Mesothelial cell of epicardium (in vitro differentiated cells): ENCODE results near the gene PON2. TPM values are rescaled to one million over a fixed set of nuclear protein-coding genes. Genes with fewer than 3 reads are reported as not detected.

Experiments used
- DNase-seq, 2 experiments: peaks; one replicate each; pipeline ENCODE4 v3.0.0; 2021; ENCODE audit warnings: low spot score in 2 of 2; ENCODE audit not compliant: unreplicated experiment in 2 of 2
- H3K27ac Mint-ChIP-seq: 2 replicates; pipeline ENCODE4 v1.8.0; 2021; ENCODE audit warnings: mixed read lengths
- H3K27me3 Mint-ChIP-seq: 2 replicates; pipeline ENCODE4 v1.8.0; 2021; ENCODE audit warnings: low read depth, mixed read lengths
- H3K36me3 Mint-ChIP-seq: 2 replicates; pipeline ENCODE4 v1.8.0; 2021; ENCODE audit warnings: mixed read lengths
- H3K4me1 Mint-ChIP-seq: 2 replicates; pipeline ENCODE4 v1.8.0; 2021; ENCODE audit warnings: mixed read lengths
- H3K4me3 Mint-ChIP-seq: 2 replicates; pipeline ENCODE4 v1.8.0; 2021; ENCODE audit warnings: mild to moderate bottlenecking, moderate library complexity, mixed read lengths
- H3K9me3 Mint-ChIP-seq: 2 replicates; pipeline ENCODE4 v1.8.0; 2021; ENCODE audit warnings: mixed read lengths
- CTCF ChIP-seq: fragments of 200-600 bp; sonication (generic); IDR thresholded peaks from one replicate; pipeline ENCODE4 v1.5.0; 2021; ENCODE audit warnings: antibody characterized with exemption; ENCODE audit not compliant: unreplicated experiment
- total RNA-seq: library from RNA; stranded (reverse); gene quantifications from 3 replicates; pipeline ENCODE4 v1.2.1, GENCODE V29; 2021

Gene PON2
- total RNA-seq, 1 donor from 2014 or later, result 115 TPM

DNA sequence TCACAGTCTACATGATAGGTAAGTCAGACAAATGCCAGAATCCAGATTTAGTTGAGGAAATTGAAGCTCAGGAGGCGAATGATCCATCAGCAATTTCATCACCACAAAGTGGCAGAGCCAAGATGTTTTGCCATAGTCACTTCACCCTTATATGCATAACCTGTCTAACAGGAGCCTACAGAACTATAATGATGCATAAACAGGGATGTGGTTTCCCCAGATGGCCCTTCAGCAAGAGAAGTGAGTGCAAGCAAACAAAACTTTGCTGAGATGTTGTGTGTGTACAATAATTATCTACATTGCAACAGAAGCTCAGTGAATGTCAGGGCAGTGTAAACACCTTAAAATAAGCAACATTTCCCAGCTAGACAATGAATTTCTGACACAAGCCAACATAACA, 67.2 kb downstream of the PON2 start:
- Mint-ChIP-seq H3K27me3 (no peaks in the 10 kb centered on the region), H3K4me1 (no peaks in the 10 kb centered on the region), H3K4me3 (no peak overlapping the region), H3K36me3 (no peaks in the 10 kb centered on the region), H3K9me3 (no peaks in the 10 kb centered on the region), H3K27ac (no peak overlapping the region)
- no peak for TF ChIP-seq CTCF
- no peak for DNase-seq

DNA sequence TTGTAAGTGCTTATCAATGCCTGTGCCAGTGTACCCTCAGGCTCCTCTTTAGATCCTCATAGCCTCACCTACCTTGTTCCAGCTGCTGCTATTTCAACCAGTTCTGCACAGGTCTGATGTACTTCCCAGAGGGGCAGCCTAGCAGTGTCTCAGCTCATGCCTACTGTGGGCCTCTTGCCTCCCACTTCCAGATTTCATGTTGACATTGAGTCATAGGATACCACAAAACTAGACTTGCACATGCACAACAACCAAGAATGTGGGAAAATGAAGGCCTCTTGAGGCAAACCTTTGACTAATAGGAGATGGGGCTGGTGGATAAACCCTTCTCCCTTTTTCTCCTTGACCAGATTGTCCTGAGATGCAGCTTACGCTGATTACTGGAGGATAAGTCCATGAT, 69.7 kb downstream of the PON2 start:
- Mint-ChIP-seq H3K4me3 (no peak overlapping the region), H3K36me3 (no peaks in the 10 kb centered on the region)
- no peak for DNase-seq

GRCh38 chr7:95357623-95358022, 77.2 kb downstream of the PON2 start:
- no peaks in the 10 kb centered on the region for H3K36me3 Mint-ChIP-seq
- no peak overlapping the region for H3K27ac Mint-ChIP-seq
- no peak overlapping the region for H3K4me3 Mint-ChIP-seq
- TF ChIP-seq CTCF, result no peak
- no peaks in the 10 kb centered on the region for H3K4me1 Mint-ChIP-seq
- H3K27me3 Mint-ChIP-seq, result no peaks in the 10 kb centered on the region
- DNase-seq, result no peak
- H3K9me3 Mint-ChIP-seq, result peaks cover 10% of the 10 kb centered on the region

More for the DNA sequence above, 69.7 kb downstream of the PON2 start:
- TF ChIP-seq CTCF, result no peak
- H3K9me3 Mint-ChIP-seq, result no peaks in the 10 kb centered on the region
- H3K4me1 Mint-ChIP-seq, result no peaks in the 10 kb centered on the region
- H3K27me3 Mint-ChIP-seq, result no peaks in the 10 kb centered on the region
- no peak overlapping the region for H3K27ac Mint-ChIP-seq

Other genes starting within 250 kb of the PON2 start
- gene PON1, start 110.5 kb downstream of the PON2 start, total RNA-seq, result not detected in 3 replicates
- not detected in 3 replicates for gene PON3, start 38.7 kb downstream of the PON2 start, total RNA-seq
- 0.07 to 0.29 TPM (median 0.09 TPM) in 3 replicates for gene ASB4, start 50.9 kb upstream of the PON2 start, total RNA-seq
- 0.98 to 1.1 TPM (median 1.0 TPM) in 3 replicates for gene PDK4, start 161.5 kb upstream of the PON2 start, total RNA-seq